Type B pancreatic cell (in vitro differentiated cells): ENCODE data around the gene BOC. TPM values are rescaled to one million over a fixed set of nuclear protein-coding genes. Genes with fewer than 3 reads are reported as not detected.
A peak's percentile ranks its signal among the peaks of the same experiment; 100 is the strongest.

Experiments
- DNase-seq: peaks from one replicate; pipeline ENCODE4 v3.0.0; 2021; ENCODE audit warnings: mixed read lengths; ENCODE audit not compliant: unreplicated experiment; ENCODE audit errors: extremely low spot score
- H3K27ac Mint-ChIP-seq: 2 replicates; pipeline ENCODE4 v1.8.0; 2021; ENCODE audit warnings: mild to moderate bottlenecking, mixed read lengths
- H3K27me3 Mint-ChIP-seq: 2 replicates; pipeline ENCODE4 v1.8.0; 2021; ENCODE audit warnings: mixed read lengths
- H3K36me3 Mint-ChIP-seq: 2 replicates; pipeline ENCODE4 v1.8.0; 2021; ENCODE audit warnings: mixed read lengths
- H3K4me1 Mint-ChIP-seq: one replicate; pipeline ENCODE4 v1.8.0; 2021; ENCODE audit warnings: mixed read lengths; ENCODE audit not compliant: unreplicated experiment
- H3K4me3 Mint-ChIP-seq: 2 replicates; pipeline ENCODE4 v1.8.0; 2021; ENCODE audit warnings: mild to moderate bottlenecking, mixed read lengths
- H3K9me3 Mint-ChIP-seq: 2 replicates; pipeline ENCODE4 v1.8.0; 2021; ENCODE audit warnings: mixed read lengths
- CTCF ChIP-seq: fragments of 200-600 bp; sonication (generic); conservative IDR thresholded peaks from 2 replicates; pipeline ENCODE4 v1.5.0; 2021; ENCODE audit warnings: antibody characterized with exemption, mild to moderate bottlenecking
- total RNA-seq: library from RNA; stranded (reverse); gene quantifications from 2 replicates; pipeline ENCODE4 v1.2.1, GENCODE V29; 2021; ENCODE audit warnings: low replicate concordance

The BOC gene
- total RNA-seq, 1 donor from 2014 or later = 219 TPM

GRCh38 chr3:113216393-113216792 is 5.0 kb downstream of the BOC start:
- Mint-ChIP-seq H3K9me3 (no peaks in the 10 kb centered on the region), H3K27ac (no peak overlapping the region), H3K4me3 (peak overlapping the region; percentile 6), H3K4me1 (peaks cover 77% of the 10 kb centered on the region), H3K36me3 (peaks cover 66% of the 10 kb centered on the region), H3K27me3 (peaks cover 10% of the 10 kb centered on the region)
- no peak for TF ChIP-seq CTCF
- DNase-seq = no peak

- H3K27ac Mint-ChIP-seq = peak overlapping the region; percentile 19
- H3K4me3 Mint-ChIP-seq = peak overlapping the region; percentile 40
- DNase-seq = no peak
- peaks cover 84% of the 10 kb centered on the region for H3K4me1 Mint-ChIP-seq
- peaks cover 6% of the 10 kb centered on the region for H3K27me3 Mint-ChIP-seq
- no peak for TF ChIP-seq CTCF
- peaks cover 75% of the 10 kb centered on the region for H3K36me3 Mint-ChIP-seq
- H3K9me3 Mint-ChIP-seq = no peaks in the 10 kb centered on the region
Observed at GRCh38 chr3:113218011-113218680, 6.8 kb downstream of the BOC start.

GRCh38 chr3:113218681-113219045 is 7.3 kb downstream of the BOC start:
- peak overlapping the region; percentile 19 for H3K27ac Mint-ChIP-seq
- no peaks in the 10 kb centered on the region for H3K9me3 Mint-ChIP-seq
- DNase-seq = no peak
- TF ChIP-seq CTCF = no peak
- H3K4me1 Mint-ChIP-seq = peaks cover 84% of the 10 kb centered on the region
- H3K36me3 Mint-ChIP-seq = peaks cover 76% of the 10 kb centered on the region
- H3K27me3 Mint-ChIP-seq = peaks cover 6% of the 10 kb centered on the region
- H3K4me3 Mint-ChIP-seq = peak overlapping the region; percentile 40

GRCh38 chr3:113219605-113220300 is 8.4 kb downstream of the BOC start:
- Mint-ChIP-seq H3K9me3 (no peaks in the 10 kb centered on the region), H3K36me3 (peaks cover 76% of the 10 kb centered on the region), H3K4me1 (peaks cover 81% of the 10 kb centered on the region), H3K27me3 (peaks cover 6% of the 10 kb centered on the region), H3K4me3 (no peak overlapping the region), H3K27ac (no peak overlapping the region)
- no peak for TF ChIP-seq CTCF
- DNase-seq = no peak

- Mint-ChIP-seq H3K36me3 (peaks cover 73% of the 10 kb centered on the region), H3K4me1 (peaks cover 75% of the 10 kb centered on the region), H3K27me3 (peaks cover under 1% of the 10 kb centered on the region), H3K4me3 (no peak overlapping the region), H3K9me3 (no peaks in the 10 kb centered on the region), H3K27ac (no peak overlapping the region)
- no peak for TF ChIP-seq CTCF
- no peak for DNase-seq
Observed at GRCh38 chr3:113220721-113221120, 9.4 kb downstream of the BOC start.
